Posterior vena cava (tissue), 2 donors: ENCODE results near the gene CTBP2. TPM values are rescaled to one million over a fixed set of nuclear protein-coding genes. Genes with fewer than 3 reads are reported as not detected.

Experiments
- DNase-seq: peaks from one replicate; pipeline ENCODE4 v3.0.0-alpha.2; 2020; ENCODE audit warnings: low spot score
- intact Hi-C, 2 donors: fragments of 100-400 bp; cut with DNase I; formaldehyde crosslinking; loops; one replicate each; pipeline versions ENCODE4 v1.14.1 to v1.14.2; 2022 to 2023
- total RNA-seq, 2 donors: library from RNA; stranded (reverse); fragmentation: NEBNext Ultra II Directional; extraction: Animal tissue kit (Norgen Biotek cat#: 25700); gene quantifications; one replicate each; pipeline ENCODE4 v1.2.1, GENCODE V29; 2021
- donor health status: DM: yes; HTN: yes; CAD: no.
- donor health status: DM: yes; HTN: yes; CAD: no.

CTBP2 gene
- total RNA-seq, 2 donors from 2014 or later: 44.4 to 47.3 TPM

DNA sequence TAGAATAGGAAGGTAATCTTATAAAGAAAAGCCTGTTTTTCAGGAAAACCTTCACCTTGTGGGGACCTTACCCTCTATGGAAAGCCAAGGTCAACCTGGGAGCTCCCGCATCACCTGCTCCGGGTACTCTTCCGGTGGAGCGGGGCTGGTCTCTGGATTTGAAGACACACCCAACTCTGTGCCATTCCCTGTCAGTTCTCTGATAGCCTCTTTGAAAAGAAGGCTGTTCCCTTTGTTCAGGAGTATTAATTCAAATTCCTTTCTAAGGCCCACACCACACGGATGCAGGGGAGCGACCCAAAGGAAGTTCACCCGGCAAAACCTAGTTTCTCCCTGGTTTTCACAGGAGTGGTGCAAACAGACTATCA, 10.7 kb downstream of the CTBP2 start:
- intact Hi-C loops: loop anchor here in 1 of 2 donors (10.0 kb wide), 1 partner anchor 95 kb away; no protein-coding TSS in a partner anchor

DNA sequence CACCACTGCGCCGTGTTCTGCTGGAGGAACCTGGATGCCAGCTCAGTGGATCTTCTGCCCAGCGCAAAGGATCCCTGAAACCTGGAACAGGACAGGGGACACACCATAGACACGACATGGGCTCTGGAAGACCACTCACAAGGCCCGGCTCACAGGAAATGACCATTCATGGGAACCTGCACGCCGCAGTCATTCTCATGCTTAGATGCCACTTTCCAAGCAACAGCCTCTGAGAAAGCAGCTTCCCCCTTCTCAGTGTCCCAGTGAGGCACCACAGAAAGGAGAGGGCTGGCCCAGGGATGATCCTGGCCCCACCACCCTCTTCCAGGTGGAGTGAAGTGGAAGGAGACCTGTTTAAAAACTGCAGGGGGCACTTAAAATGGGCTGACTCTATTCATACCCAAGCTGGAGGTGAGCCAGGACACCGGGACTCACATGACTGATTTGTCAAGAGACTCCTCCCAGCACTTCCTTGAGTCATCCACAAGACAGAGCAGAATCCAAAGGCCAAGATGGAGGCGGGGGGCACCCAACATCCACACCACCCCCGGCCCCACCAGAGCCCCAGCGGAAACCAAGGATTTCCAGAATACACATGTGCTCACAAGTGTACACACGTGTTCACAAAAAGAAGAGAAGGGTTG, 11.2 kb downstream of the CTBP2 start:
- no peak for DNase-seq
- intact Hi-C loops: no loop called here

More for the DNA sequence above, 10.7 kb downstream of the CTBP2 start:
- no peak for DNase-seq

GRCh38 chr10:125148528-125148927, 11.8 kb downstream of the CTBP2 start:
- peak; percentile 26 for DNase-seq
- intact Hi-C loops: no loop called here

- intact Hi-C loops: no loop called here
- DNase-seq: peak; percentile 82
Measured at GRCh38 chr10:125147971-125148439, 12.4 kb downstream of the CTBP2 start.

DNA sequence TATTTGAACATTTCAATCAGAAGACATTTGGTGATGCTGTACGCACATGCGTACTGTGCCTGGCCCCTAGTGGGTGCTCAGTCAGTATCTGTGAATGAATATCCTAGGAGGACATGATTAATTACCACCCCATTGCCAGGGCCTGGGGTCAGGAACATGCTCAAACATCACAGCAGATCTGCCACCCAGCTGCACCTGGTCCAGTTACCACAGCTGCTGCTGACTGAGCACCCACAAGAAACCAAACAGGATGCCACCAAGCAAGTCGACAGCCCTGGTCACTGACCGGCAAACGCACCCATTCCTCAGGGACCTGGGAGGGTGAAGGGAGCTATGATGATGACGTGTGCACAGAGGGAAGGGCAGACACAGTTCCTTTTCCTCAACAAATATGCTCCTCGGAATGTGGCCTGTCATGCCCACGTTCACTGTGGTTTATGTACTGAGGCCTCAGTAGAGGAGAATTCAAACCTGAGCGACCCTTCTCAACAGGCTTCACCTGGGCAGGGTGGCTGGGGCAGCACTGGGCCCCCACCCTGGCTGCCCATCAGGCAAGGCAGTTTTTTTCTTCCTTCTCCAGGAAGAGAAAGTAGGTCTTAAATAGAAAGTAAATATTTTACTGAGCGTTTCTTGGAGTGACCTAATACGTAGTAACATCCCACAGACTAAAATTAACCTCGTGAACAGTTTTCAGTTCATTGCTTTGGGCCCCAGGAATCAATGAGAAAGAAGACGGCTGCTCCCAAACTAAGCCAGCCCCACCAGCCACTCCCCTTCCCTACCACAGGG, 13.4 kb downstream of the CTBP2 start:
- no peak for DNase-seq
- intact Hi-C loops: no loop called here

DNA sequence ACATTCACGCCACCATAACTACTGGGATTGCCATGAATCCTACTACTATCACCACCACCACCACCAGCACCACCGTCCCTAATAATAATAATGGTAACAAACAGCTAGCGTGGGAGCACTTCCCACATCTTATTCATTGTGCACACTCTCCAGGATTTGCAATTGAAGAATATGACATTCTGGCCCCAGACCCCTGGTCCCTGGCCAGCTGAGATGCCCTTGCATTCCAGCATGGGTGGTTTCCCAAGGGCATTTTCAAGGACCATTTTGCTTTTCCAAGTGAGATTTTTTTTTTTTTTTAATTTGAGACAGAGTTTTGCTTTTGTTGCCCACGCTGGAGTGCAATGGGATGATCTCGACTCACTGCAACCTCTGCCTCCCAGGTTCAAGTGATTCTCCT, 14.7 kb downstream of the CTBP2 start:
- no peak for DNase-seq
- intact Hi-C loops: no loop called here

DNA sequence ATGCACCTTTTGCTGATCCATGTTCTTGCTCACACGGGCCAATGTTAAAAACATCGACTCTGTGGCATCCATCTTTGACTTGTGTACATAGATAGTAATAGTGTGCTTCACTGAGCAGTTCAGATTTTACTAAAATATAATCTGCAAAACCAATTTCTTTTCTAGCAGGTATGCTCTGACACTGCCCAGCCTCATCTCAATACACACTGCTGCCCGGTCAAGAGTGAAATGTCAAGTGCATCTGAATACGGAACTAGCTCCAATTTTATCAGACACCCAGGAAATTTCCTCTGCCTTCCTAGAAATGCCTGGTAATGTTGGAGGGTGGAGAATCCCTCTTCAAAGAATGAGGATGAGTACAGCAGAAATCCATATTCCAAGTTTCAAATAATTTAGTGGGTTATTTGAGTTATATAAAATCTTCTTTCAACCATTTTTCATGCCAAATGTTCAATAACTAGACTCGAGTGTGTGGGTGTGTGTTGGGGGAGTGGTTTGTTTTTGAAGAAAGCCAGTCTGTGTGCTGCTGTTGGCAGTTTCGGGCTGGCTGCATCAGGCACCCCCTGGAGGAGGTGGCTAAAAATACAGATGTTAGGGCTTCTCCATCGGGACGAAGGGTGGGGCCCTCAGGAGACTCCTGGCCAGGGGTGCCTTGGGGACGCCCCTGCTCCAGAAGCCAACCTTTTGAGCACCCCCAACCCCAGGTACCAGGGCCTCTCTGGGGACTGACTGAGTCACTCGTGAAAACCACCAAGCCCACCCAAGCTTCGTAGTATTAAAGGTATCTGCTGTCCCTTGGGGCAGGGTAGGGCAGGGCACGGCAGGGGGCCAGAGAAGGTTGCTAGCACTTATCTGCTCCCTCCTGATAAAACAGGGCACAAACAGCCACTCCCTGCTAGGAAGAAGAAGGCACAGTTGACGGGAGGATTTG, 15.4 kb downstream of the CTBP2 start:
- intact Hi-C loops: no loop called here
- DNase-seq: no peak

DNA sequence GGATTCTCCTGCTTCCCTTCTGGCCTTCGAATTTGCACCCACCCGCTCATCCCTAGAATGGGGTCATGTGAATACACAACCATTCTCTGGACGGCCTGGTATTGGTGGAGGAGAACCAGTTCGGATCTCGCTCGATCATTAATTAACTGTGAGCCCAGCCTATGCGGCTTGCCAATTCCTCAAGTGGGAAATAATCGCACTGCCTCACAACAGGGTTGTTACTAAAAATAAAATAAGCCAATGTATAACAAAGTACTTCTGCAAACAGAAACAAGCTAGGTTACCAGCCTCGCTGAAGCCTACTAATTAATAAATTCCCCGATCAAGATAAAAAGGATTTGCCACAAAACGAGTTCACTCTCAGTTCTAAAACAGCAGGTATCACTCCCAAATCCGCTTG, 16.2 kb downstream of the CTBP2 start:
- intact Hi-C loops: no loop called here

GRCh38 chr10:125142946-125143345, 17.4 kb downstream of the CTBP2 start:
- intact Hi-C loops: no loop called here
- DNase-seq: no peak

More for the DNA sequence above, 16.2 kb downstream of the CTBP2 start:
- no peak for DNase-seq

- intact Hi-C loops: no loop called here
- DNase-seq: no peak
Measured at GRCh38 chr10:125141860-125142484, 18.4 kb downstream of the CTBP2 start.

DNA sequence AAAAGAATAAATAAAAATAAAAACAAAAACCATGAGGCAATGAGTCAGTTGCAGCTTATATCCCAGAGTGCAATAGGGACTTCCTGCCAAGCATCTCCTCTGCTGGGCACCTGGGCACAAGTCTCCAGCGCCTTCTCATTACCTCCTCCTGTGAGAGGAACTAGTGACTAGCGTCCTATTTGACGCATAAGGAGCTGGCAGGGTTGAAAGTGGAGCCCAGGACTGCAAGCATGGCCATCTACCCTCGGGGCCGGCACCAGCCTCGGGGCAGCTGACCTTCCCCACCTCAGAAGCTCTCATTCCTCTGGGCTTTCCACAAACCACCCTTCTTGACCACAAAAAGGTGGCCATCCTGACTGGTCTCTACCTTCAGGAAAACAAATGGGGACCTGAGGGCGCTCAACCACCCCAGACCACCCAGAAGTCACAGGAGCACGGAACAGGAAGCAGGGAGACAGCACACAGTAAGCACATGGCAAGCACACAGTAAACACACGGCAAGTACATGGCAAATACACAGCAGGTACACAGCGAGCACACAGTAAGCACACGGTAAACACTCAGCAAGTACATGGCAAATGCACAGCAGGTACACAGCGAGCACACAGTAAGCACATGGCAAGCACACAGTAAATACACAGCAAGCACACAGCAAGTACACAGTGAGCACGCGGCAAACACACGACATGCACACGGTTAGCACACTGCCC, 19.1 kb downstream of the CTBP2 start:
- intact Hi-C loops: no loop called here
- DNase-seq: no peak

GRCh38 chr10:125140151-125140550, 20.2 kb downstream of the CTBP2 start:
- no peak for DNase-seq
- intact Hi-C loops: no loop called here

- intact Hi-C loops: no loop called here
- DNase-seq: peak; percentile 60
Measured at GRCh38 chr10:125137601-125138438, 22.5 kb downstream of the CTBP2 start.

DNA sequence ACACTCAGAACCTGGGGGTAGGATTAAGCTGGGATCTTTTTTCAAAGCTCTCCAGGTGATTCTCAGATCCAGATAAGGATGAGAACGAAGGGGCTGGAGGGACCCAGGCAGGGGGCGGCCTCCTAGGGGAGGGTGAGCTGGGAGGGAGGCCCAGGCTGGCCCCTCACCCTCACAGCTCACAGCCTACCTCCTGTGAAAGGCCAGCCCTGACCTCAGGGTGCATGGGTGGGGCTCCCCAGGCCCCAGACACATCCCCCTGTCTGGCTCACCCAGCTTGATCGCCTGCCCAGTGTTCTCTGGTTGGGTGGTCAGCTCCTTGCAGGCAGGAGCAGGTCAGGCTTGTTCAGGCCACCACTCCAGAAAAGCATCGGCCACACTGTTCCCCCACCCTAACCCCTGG, 24.3 kb downstream of the CTBP2 start:
- no peak for DNase-seq
- intact Hi-C loops: no loop called here

- no peak for DNase-seq
- intact Hi-C loops: no loop called here
Measured at GRCh38 chr10:125135771-125136035, 24.7 kb downstream of the CTBP2 start.

DNA sequence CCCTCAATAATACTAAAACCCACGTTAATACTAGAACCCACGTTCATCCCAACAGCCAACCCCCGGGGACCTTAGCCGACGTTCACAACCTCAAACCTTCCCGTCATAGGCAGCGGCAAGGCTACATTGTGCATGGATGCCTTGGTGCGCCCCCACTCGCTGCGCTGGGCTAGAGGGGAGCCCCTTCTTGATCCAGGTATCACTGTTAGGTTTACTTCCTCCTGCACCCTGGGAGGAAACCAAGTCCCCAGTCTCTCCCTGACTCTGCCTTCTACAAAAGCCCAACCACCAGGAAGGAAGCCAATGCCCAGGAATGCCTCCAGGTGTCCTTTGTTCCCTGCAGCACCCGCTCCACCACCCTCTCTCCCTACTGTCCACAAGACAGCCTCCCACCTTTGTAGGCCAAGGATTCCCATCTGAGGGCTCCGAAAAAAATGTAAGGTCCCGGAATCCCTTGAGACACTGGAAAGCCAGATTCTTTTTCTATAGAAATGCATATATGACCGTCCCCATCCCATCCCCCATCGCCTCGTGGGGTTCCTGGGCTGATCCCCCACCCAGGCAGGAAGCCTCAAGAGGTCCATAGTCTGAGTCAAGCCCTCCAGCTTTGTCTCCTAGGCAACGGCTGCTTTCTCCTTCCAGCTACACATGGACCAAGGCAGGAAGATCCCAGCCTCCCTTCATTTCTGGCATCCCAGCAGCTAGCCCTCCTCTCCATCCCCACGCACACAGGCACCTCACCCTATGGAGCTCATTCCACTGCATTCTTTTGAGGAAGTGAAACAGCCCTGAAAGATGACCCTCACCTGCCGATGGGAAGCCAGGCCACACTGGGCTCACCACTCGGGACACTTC, 25.2 kb downstream of the CTBP2 start:
- intact Hi-C loops: no loop called here
- no peak for DNase-seq

- intact Hi-C loops: no loop called here
- DNase-seq: no peak
Measured at GRCh38 chr10:125134483-125134848, 25.9 kb downstream of the CTBP2 start.
